Activated T-helper 9 cell treated with anti-CD3 and anti-CD28 coated beads, Interleukin-2, amount 50 U/mL, for 16 hours (primary cell): ENCODE results near the gene CALM3.
"Not testable (repeated sequence)": the region's sequence is repeated elsewhere in the genome, so short reads cannot be mapped to it uniquely, and the experiment has no call there.

ENCODE experiments used
- DNase-seq: peaks from one replicate; pipeline ENCODE4 v3.0.0-alpha.2; 2020; ENCODE audit warnings: low read depth

CALM3 gene

GRCh38 chr19:46601318-46602224 lies at the start of gene CALM3:
CALM3 (plus strand) TSS chr19:46601330; CDS start chr19:46601435, 105 bp downstream.
- no peak for DNase-seq

GRCh38 chr19:46552891-46553290 lies 48.2 kb upstream of the CALM3 start:
- no peak for DNase-seq

GRCh38 chr19:46554161-46554560 lies 47.0 kb upstream of the CALM3 start:
- DNase-seq = no peak

GRCh38 chr19:46555628-46556280 lies 45.4 kb upstream of the CALM3 start:
- DNase-seq = no peak

- not testable (repeated sequence) for DNase-seq
Measured at GRCh38 chr19:46556471-46556870, 44.7 kb upstream of the CALM3 start.

GRCh38 chr19:46559203-46559602 lies 41.9 kb upstream of the CALM3 start:
- no peak for DNase-seq

GRCh38 chr19:46559675-46560074 lies 41.5 kb upstream of the CALM3 start:
- DNase-seq = not testable (repeated sequence)

GRCh38 chr19:46564701-46565100 lies 36.4 kb upstream of the CALM3 start:
- no peak for DNase-seq

GRCh38 chr19:46571495-46571894 lies 29.6 kb upstream of the CALM3 start:
- DNase-seq = no peak

GRCh38 chr19:46573679-46574498 lies 27.2 kb upstream of the CALM3 start:
- DNase-seq = no peak

- peak; percentile 5 for DNase-seq
Measured at GRCh38 chr19:46574533-46574932, 26.6 kb upstream of the CALM3 start.

- no peak for DNase-seq
Measured at GRCh38 chr19:46578450-46578849, 22.7 kb upstream of the CALM3 start.

- peak; percentile 26 for DNase-seq
Measured at GRCh38 chr19:46579361-46579879, 21.7 kb upstream of the CALM3 start.

- DNase-seq = no peak
Measured at GRCh38 chr19:46580247-46580646, 20.9 kb upstream of the CALM3 start.

- DNase-seq = no peak
Measured at GRCh38 chr19:46585539-46585938, 15.6 kb upstream of the CALM3 start.

GRCh38 chr19:46586294-46586693 lies 14.8 kb upstream of the CALM3 start:
- DNase-seq = no peak

- no peak for DNase-seq
Measured at GRCh38 chr19:46587861-46588260, 13.3 kb upstream of the CALM3 start.

- DNase-seq = no peak
Measured at GRCh38 chr19:46591254-46591653, 9.9 kb upstream of the CALM3 start.

GRCh38 chr19:46591870-46592269 lies 9.3 kb upstream of the CALM3 start:
- DNase-seq = no peak

- DNase-seq = no peak
Measured at GRCh38 chr19:46596008-46596407, 5.1 kb upstream of the CALM3 start.

GRCh38 chr19:46598372-46598917 lies 2.7 kb upstream of the CALM3 start:
- no peak for DNase-seq
